Testis (tissue), 2 donors: ENCODE measurements around the gene ALK.

ENCODE experiments used
- POLR2A ChIP-seq: fragments of 450-650 bp; IDR thresholded peaks from one replicate; pipeline ENCODE4 v1.6.1; 2017; ENCODE audit warnings: antibody characterized with exemption, mild to moderate bottlenecking, moderate library complexity
- TF ChIP-seq, protein P1 (sequence below), 3 experiments: fragments of 450-650 bp in 2 of 3; fragments of 200-600 bp in 1 of 3; sonication (generic) in 1 of 3; IDR thresholded peaks; one replicate each; pipeline ENCODE4 v1.5.1; 2016 to 2019; ENCODE audit warnings: antibody characterized with exemption in 3 of 3, mild to moderate bottlenecking in 2 of 3, moderate library complexity in 1 of 3

GRCh38 chr2:29586919-29587318, 334.5 kb downstream of the ALK start:
- TF ChIP-seq, protein P1, sequence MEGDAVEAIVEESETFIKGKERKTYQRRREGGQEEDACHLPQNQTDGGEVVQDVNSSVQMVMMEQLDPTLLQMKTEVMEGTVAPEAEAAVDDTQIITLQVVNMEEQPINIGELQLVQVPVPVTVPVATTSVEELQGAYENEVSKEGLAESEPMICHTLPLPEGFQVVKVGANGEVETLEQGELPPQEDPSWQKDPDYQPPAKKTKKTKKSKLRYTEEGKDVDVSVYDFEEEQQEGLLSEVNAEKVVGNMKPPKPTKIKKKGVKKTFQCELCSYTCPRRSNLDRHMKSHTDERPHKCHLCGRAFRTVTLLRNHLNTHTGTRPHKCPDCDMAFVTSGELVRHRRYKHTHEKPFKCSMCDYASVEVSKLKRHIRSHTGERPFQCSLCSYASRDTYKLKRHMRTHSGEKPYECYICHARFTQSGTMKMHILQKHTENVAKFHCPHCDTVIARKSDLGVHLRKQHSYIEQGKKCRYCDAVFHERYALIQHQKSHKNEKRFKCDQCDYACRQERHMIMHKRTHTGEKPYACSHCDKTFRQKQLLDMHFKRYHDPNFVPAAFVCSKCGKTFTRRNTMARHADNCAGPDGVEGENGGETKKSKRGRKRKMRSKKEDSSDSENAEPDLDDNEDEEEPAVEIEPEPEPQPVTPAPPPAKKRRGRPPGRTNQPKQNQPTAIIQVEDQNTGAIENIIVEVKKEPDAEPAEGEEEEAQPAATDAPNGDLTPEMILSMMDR (IDR thresholded peaks at IDR 0.05): no peak
- TF ChIP-seq POLR2A: no peak
